SU-DHL-6 (cell line): ENCODE measurements around the gene ANKS1B.

Experiments
- H2AFZ ChIP-seq: fragments of 200-600 bp; sonication (generic); 2 replicates; pipeline ENCODE4 v1.6.1; 2014; ENCODE audit warnings: low read depth, mild to moderate bottlenecking, moderate library complexity, mixed read lengths, antibody characterized with exemption, low read length; ENCODE audit not compliant: severe bottlenecking
- H3F3A ChIP-seq: fragments of 200-600 bp; shearing (Covaris generic); 2 replicates; pipeline ENCODE4 v1.6.0; 2016; ENCODE audit warnings: antibody characterized with exemption, mild to moderate bottlenecking; ENCODE audit not compliant: insufficient read depth
- H3K27ac ChIP-seq: fragments of 200-600 bp; sonication (generic); 2 replicates; pipeline ENCODE4 v1.5.1; 2016; ENCODE audit warnings: low read depth, mild to moderate bottlenecking, low read length, moderate library complexity, mixed read lengths
- H3K27me3 ChIP-seq: fragments of 200-600 bp; sonication (generic), shearing (Covaris generic); 2 replicates; pipeline ENCODE4 v1.6.0; 2014; ENCODE audit warnings: mild to moderate bottlenecking, low read length
- H3K36me3 ChIP-seq: fragments of 200-600 bp; sonication (generic); 2 replicates; pipeline ENCODE4 v1.6.1; 2014; ENCODE audit warnings: mild to moderate bottlenecking, low read length, mixed read lengths
- H3K4me2 ChIP-seq: fragments of 300-600, 200-600 bp; shearing (Covaris generic), sonication (generic); 2 replicates; pipeline ENCODE4 v1.6.0; 2014; ENCODE audit warnings: low read length, low read depth, mild to moderate bottlenecking; ENCODE audit not compliant: poor library complexity, severe bottlenecking
- H3K4me3 ChIP-seq: fragments of 200-600 bp; sonication (generic); 2 replicates; pipeline ENCODE4 v1.5.1; 2014; ENCODE audit warnings: antibody characterized with exemption, low read length, mild to moderate bottlenecking, mixed read lengths; ENCODE audit not compliant: insufficient read depth, poor library complexity, severe bottlenecking
- H3K79me2 ChIP-seq: fragments of 200-600 bp; sonication (generic); 2 replicates; pipeline ENCODE4 v1.6.1; 2014; ENCODE audit warnings: mild to moderate bottlenecking, low read length, moderate library complexity; ENCODE audit not compliant: insufficient read depth
- H3K9ac ChIP-seq: fragments of 200-600 bp; sonication (generic); 2 replicates; pipeline ENCODE4 v1.7.0; 2014; ENCODE audit warnings: mild to moderate bottlenecking, low read length
- H3K9me2 ChIP-seq: fragments of 200-600 bp; sonication (generic); replicated peaks from 2 replicates; pipeline ENCODE4 v1.6.1; 2014; ENCODE audit warnings: low read length; ENCODE audit not compliant: insufficient read depth
- H3K9me3 ChIP-seq: fragments of 200-600 bp; sonication (generic); 2 replicates; pipeline ENCODE4 v1.6.1; 2014; ENCODE audit warnings: low read length, mixed read lengths; ENCODE audit not compliant: insufficient read depth
- H4K20me1 ChIP-seq: fragments of 200-600 bp; sonication (generic); 2 replicates; pipeline ENCODE4 v1.6.1; 2014; ENCODE audit warnings: low read depth, mild to moderate bottlenecking, antibody characterized with exemption, low read length, moderate library complexity, mixed read lengths
- CTCF ChIP-seq: fragments of 200-600 bp; sonication (generic); IDR thresholded peaks from one replicate; pipeline ENCODE4 v1.5.1; 2017; ENCODE audit warnings: antibody characterized with exemption, mild to moderate bottlenecking, low read length, moderate library complexity; ENCODE audit not compliant: insufficient read depth, poor library complexity, severe bottlenecking
- EZH2phosphoT487 ChIP-seq: fragments of 200-600 bp; sonication (generic), shearing (Covaris generic); conservative IDR thresholded peaks from 2 replicates; pipeline ENCODE4 v1.6.1; 2018; ENCODE audit warnings: mild to moderate bottlenecking, antibody characterized with exemption, low read length, moderate library complexity, mixed read lengths

ANKS1B gene

GRCh38 chr12:99859126-99859525 lies 125.6 kb downstream of the ANKS1B start:
- Histone ChIP-seq H3K9ac (no peak overlapping the region), H4K20me1 (no peaks in the 10 kb centered on the region), H3K27me3 (no peaks in the 10 kb centered on the region), H3K9me3 (no peaks in the 10 kb centered on the region), H3K27ac (no peak overlapping the region), H3K4me3 (no peak overlapping the region), H3F3A (no peaks in the 10 kb centered on the region), H3K36me3 (no peaks in the 10 kb centered on the region), H2AFZ (no peak overlapping the region), H3K4me2 (no peak overlapping the region), H3K9me2 (no peaks in the 10 kb centered on the region), H3K79me2 (no peaks in the 10 kb centered on the region)
- TF ChIP-seq CTCF (no peak), EZH2phosphoT487 (no peak)

DNA sequence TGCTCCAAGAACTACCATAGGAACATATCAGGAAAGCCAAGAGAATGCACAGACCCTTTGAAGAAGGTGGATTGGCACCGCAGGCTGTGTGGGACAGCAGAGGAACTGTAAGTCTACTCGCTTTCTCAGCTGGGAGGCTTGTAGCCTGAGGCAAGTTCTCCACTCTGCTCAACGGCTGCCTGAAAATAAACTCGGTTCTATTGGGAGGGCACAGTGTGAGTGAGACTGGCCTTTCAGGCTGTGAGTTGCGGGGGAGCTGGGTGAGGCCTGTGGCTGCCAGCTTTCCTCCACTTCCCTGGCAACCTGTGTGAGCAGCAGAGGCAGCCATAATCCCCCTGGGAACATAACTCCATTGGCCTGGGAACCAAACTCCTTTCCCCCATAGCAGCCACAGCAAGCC lies 132.1 kb downstream of the ANKS1B start:
- Histone ChIP-seq H3K79me2 (no peaks in the 10 kb centered on the region), H3K4me2 (no peak overlapping the region), H3F3A (no peaks in the 10 kb centered on the region), H3K9ac (no peak overlapping the region), H4K20me1 (no peaks in the 10 kb centered on the region), H2AFZ (no peak overlapping the region), H3K27ac (no peak overlapping the region), H3K9me3 (no peaks in the 10 kb centered on the region), H3K4me3 (no peak overlapping the region), H3K27me3 (no peaks in the 10 kb centered on the region), H3K36me3 (no peaks in the 10 kb centered on the region), H3K9me2 (no peaks in the 10 kb centered on the region)
- no peak for TF ChIP-seq CTCF
- TF ChIP-seq EZH2phosphoT487: no peak

DNA sequence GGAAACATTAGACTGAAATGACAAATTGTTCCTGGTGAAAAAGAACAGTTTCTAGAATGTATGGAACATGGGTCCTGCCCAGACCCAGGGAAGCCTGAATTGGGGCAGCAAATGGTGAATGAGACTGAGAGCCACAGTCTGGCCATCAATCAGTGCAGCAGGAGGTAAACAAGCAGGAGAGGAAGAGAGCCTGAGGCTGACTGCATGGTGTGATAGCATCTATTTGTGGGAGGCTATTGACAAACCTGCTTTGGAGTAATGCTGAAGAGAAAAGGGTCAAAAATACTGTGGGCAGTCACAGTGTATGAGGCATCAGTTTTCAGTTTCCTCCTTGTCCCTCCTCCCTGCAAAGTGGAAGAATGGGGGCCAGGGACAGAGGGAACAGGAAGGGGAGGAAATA lies 136.8 kb downstream of the ANKS1B start:
- H3K4me2 ChIP-seq: no peak overlapping the region
- H3K9me2 ChIP-seq: no peaks in the 10 kb centered on the region
- H3K9ac ChIP-seq: no peak overlapping the region
- H4K20me1 ChIP-seq: no peaks in the 10 kb centered on the region
- TF ChIP-seq CTCF (no peak), EZH2phosphoT487 (no peak)
- H3K79me2 ChIP-seq: no peaks in the 10 kb centered on the region
- H3K4me3 ChIP-seq: no peak overlapping the region
- no peaks in the 10 kb centered on the region for H3K9me3 ChIP-seq
- H3F3A ChIP-seq: no peaks in the 10 kb centered on the region
- no peak overlapping the region for H2AFZ ChIP-seq
- no peak overlapping the region for H3K27ac ChIP-seq
- no peaks in the 10 kb centered on the region for H3K27me3 ChIP-seq
- no peaks in the 10 kb centered on the region for H3K36me3 ChIP-seq

DNA sequence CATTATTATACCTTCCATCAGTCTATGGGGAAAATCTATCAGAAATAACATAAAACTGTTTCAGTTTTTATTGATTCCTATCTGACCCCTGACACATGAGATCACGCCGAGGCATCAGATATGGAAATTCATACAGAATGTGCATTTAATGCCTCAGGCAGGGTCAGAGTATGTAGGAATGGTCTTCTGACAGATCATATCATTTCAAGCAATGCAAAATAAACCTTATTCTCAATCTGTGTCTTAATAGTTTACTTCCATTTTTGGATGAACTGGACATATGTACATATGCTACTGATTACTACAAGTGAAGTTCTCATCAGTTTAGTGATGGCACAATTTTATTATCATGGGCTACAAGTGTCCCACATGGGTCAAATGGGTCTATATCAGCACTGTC lies 150.0 kb downstream of the ANKS1B start:
- H3K27ac ChIP-seq: no peak overlapping the region
- no peaks in the 10 kb centered on the region for H3K9me3 ChIP-seq
- TF ChIP-seq EZH2phosphoT487 (no peak), CTCF (no peak)
- H3K27me3 ChIP-seq: no peaks in the 10 kb centered on the region
- H2AFZ ChIP-seq: no peak overlapping the region
- no peak overlapping the region for H3K9ac ChIP-seq
- no peaks in the 10 kb centered on the region for H3K36me3 ChIP-seq
- no peak overlapping the region for H3K4me3 ChIP-seq
- no peaks in the 10 kb centered on the region for H4K20me1 ChIP-seq
- H3K4me2 ChIP-seq: no peak overlapping the region
- H3K9me2 ChIP-seq: no peaks in the 10 kb centered on the region
- no peaks in the 10 kb centered on the region for H3K79me2 ChIP-seq
- H3F3A ChIP-seq: no peaks in the 10 kb centered on the region
